Measurements from ENCODE around the gene UBN1. TPM values are rescaled to one million over a fixed set of nuclear protein-coding genes. Genes with fewer than 3 reads are reported as not detected.
"Not testable (repeated sequence)": the region's sequence is repeated elsewhere in the genome, so short reads cannot be mapped to it uniquely, and the experiment has no call there.

The UBN1 gene
- total RNA-seq, 1 experiment from 2014 or later: 48.3 TPM

- no peak for DNase-seq (ENCODE audit: low read depth)
These were observed 37.9 kb downstream of the UBN1 start for GRCh38 chr16:4884972-4885874.

- DNase-seq (ENCODE audit: low read depth): no peak
These were observed 38.9 kb downstream of the UBN1 start for GRCh38 chr16:4886151-4886550.

GRCh38 chr16:4888428-4889135 lies 41.3 kb downstream of the UBN1 start:
- DNase-seq (ENCODE audit: low read depth): no peak

GRCh38 chr16:4890026-4890425 lies 42.7 kb downstream of the UBN1 start:
- DNase-seq (ENCODE audit: low read depth): no peak

GRCh38 chr16:4890686-4891085 lies 43.4 kb downstream of the UBN1 start:
- DNase-seq (ENCODE audit: low read depth): no peak

- DNase-seq (ENCODE audit: low read depth): no peak
These were observed 44.0 kb downstream of the UBN1 start for GRCh38 chr16:4891097-4891885.

GRCh38 chr16:4891886-4892216 lies 44.6 kb downstream of the UBN1 start:
- DNase-seq (ENCODE audit: low read depth): no peak

- no peak for DNase-seq (ENCODE audit: low read depth)
These were observed 45.3 kb downstream of the UBN1 start for GRCh38 chr16:4892361-4893102.

GRCh38 chr16:4893103-4893862 lies 46.0 kb downstream of the UBN1 start:
- no peak for DNase-seq (ENCODE audit: low read depth)

- DNase-seq (ENCODE audit: low read depth): no peak
These were observed 47.2 kb downstream of the UBN1 start for GRCh38 chr16:4894276-4895150.

- no peak for DNase-seq (ENCODE audit: low read depth)
These were observed 48.1 kb downstream of the UBN1 start for GRCh38 chr16:4895366-4895765.

- DNase-seq (ENCODE audit: low read depth): not testable (repeated sequence)
These were observed 49.5 kb downstream of the UBN1 start for GRCh38 chr16:4896761-4897160.

GRCh38 chr16:4897328-4897727 lies 50.0 kb downstream of the UBN1 start:
- no peak for DNase-seq (ENCODE audit: low read depth)

- DNase-seq (ENCODE audit: low read depth): no peak
These were observed 51.7 kb downstream of the UBN1 start for GRCh38 chr16:4898811-4899473.

- DNase-seq (ENCODE audit: low read depth): no peak
These were observed 52.2 kb downstream of the UBN1 start for GRCh38 chr16:4899474-4899846.

GRCh38 chr16:4900036-4900435 lies 52.8 kb downstream of the UBN1 start:
- no peak for DNase-seq (ENCODE audit: low read depth)

GRCh38 chr16:4900750-4901149 lies 53.5 kb downstream of the UBN1 start:
- DNase-seq (ENCODE audit: low read depth): no peak

- DNase-seq (ENCODE audit: low read depth): no peak
These were observed 54.8 kb downstream of the UBN1 start for GRCh38 chr16:4902038-4902437.

Measured in M059J (cell line).